NCI-H187 treated with DMSO at 0.1 percent for 48 hours (cell line): Measurements from ENCODE around the gene NHEJ1.
"Not testable (repeated sequence)": the region's sequence is repeated elsewhere in the genome, so short reads cannot be mapped to it uniquely, and the experiment has no call there.

Source experiments
- DNase-seq: peaks from one replicate; lab custom pipeline; 2025; lab: John Stamatoyannopoulos, UW

Gene NHEJ1, protein sequence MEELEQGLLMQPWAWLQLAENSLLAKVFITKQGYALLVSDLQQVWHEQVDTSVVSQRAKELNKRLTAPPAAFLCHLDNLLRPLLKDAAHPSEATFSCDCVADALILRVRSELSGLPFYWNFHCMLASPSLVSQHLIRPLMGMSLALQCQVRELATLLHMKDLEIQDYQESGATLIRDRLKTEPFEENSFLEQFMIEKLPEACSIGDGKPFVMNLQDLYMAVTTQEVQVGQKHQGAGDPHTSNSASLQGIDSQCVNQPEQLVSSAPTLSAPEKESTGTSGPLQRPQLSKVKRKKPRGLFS

DNA sequence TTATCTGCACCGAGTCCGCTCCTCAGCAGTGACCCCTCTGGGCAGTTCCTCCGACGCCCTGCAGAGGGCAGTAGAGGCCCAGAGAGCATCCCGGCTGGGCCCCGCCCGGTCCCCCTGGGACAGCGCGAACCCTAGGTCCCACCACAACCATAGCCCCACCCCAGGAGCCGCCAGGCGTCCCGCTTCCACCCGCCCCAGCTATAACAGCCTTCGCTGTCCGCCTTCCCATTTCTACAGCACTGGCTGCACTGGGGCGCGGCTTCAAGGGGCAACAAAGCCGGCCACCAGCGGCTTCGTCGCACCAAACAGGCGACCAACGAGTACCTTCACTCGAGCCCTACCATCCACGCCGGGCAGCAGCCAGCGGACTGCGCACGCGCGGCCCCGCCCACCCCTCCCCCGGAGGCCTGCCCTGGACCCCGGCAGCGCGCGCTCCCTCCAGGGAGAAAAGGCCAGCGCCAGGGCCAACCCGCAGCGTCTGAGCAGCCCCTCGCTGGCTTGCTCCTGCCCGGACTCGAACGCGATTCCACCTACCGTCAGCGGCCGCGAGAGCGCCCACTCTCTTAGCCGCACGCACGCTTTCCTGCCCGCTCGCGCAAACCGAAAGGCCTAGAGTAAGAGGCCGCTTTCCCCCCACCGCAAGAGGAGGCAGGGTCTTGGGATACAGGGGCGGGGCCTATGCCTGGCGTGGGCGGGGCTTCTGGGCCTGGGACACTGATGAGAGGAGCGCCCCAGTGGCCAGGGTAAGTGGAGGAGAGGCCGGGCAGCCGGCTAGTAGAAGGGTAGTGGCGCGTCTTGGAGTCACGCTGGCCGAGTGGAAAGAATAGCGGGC lies at the start of gene NHEJ1:
NHEJ1 (minus strand) TSS at position 630 of the 832 bp plus-strand sequence. CDS start 2,453 bp downstream, outside the sequence.
- no peak for DNase-seq

DNA sequence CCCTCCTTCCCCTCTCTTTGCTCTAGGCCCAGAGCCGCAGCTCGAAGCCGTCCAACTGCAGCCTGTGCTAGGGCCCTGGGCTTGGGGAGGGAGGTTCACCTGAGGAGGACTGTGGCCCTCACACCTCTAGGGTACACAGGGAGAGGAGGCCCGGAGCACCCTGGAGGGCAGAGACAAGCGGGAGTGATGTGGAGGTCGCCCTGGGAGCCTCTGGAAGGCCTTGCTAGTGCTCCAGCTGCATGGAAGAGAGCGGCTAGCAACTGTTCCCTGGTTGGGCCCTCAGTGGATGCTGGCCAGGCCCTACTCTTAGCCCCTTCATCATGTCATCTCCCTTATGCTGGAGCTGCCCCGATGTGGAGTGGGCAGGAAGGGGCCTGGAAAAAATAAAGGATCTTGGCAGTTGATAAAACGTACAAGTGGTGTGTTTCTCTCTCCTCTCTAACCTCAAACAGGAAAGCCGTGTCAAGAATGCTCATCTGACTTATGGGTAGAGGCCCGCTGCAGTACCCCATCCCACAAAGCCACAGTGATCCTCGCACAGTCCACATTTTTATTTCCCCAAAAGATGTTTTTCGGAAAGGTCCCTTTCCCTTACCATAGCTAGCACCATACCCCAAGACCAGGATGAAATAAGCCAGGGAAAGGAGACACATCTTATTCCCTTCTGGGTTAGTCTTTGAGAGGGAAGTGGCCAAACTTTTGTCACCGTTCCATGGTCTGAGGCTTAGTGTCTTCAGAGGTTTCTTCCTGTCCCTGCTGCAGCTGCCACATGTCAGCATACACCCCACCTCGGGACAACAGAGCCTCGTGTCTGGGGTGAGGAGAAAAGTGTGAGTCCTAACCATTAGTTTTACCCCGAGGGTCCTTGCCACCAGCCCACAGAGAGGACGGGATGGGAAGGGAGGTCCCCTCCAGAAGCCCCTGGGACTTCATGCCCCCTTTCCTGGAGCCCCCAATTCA lies 48.9 kb upstream of the NHEJ1 start:
- DNase-seq: no peak

GRCh38 chr2:219207884-219208740 lies 47.5 kb upstream of the NHEJ1 start:
- DNase-seq: no peak

DNA sequence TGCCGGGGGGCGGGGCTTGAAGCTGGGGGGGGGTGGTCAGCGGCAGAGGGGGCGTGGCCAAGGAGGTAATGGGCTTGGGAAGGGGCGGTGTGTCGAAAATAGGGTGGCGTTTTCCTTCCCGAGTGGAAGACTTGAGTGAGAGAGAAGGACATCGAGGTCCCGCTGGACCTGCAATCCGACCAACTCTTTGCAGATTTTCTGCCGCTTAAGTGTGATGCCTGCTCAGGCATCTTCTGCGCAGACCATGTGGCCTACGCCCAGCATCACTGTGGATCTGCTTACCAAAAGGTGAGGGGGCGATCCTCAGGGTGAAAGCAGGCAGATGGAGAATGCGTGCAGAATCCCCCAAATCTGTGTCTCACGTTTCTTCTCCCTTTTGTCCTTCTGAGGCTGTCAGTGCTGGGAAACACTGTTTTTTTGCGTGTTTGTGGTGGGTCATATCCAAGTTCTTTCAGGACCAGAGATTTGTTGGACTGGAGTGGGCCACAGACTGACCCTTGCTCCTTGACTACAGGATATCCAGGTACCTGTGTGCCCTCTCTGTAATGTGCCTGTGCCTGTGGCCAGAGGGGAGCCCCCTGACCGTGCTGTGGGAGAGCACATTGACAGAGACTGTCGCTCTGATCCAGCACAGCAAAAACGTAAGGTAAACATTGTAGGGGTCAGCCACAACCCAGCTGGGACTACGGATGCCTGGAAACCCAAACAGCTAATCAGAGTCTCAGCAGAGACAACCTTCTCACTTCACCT lies 46.7 kb upstream of the NHEJ1 start:
- DNase-seq: no peak

DNA sequence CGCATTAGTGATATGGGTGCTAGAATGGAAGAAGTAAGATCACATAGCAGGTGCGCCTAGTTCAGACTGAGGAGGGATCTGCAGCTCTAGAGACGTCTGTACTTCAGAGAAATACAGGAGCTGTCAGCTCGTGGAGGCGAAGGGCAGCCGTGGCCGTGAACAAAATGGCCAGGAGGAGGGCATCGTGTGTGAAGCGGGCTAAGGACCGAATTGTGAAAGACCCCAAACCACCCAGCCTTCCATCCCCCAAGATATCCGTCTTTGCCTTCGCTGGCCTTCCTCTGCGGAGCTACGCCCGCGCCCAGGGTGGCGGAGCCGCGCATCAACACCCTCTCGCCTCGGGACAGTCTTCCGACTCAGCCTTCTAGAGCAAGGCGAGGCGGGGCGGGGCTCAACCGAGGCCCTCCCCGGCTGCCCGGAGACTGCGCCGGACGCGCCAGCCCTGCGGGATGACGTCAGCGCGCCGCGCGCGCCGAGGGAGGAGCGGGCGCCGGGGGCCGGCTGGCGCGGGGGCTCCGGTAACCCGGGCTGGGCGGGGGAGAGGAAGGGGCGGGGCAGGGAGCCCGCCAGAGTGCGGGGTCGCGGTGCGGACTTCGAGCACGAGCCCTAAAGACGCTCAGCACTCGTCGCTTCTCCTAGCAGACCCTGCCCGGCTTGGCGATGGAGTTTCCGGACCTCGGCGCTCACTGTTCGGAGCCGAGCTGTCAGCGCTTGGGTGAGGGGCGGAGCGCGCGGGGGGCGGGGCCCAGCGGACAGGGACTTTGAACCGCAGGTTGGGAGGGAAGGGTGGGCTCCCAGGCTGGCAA lies 45.9 kb upstream of the NHEJ1 start, which contains the start of gene ZFAND2B:
ZFAND2B (plus strand) TSS at position 455 of the 806 bp plus-strand sequence; CDS start at position 661, 206 bp downstream.
- DNase-seq: peak; percentile 7

GRCh38 chr2:219205981-219206327 lies 45.3 kb upstream of the NHEJ1 start:
- DNase-seq: no peak

GRCh38 chr2:219205165-219205538 lies 44.5 kb upstream of the NHEJ1 start:
- no peak for DNase-seq

DNA sequence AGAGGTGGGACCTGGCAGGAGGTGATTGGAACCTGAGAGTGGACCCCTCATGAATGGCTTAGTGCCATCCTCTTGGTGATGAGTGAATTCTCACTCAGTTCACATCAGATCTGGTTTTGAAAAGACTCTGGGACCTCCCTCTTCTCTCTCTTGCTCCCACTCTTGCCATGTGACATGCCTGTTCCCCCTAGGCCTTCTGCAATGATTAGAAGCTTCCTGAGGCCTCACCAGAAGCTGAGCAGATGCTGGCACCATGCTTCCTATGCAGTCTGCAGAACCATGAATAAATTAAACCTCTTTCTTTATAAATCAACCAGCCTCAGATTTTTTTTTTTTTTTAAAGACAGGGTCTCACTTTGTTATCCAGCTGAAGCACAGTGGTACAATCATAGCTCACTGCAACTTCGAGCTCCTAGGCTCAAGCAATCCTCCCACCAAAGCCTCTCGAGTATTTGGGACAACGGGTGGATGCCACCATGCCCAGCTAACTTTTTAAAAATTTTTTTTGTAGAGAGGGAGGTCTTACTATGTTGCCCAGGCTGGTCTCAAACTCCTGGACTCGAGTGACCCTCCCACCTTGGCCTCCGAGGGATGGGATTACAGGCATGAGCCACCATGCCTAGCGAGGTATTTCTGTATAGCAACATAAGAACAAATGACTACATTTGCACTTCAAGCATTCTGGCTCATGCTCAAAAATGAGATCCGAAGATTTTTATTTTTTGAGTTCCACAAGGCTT lies 44.0 kb upstream of the NHEJ1 start:
- DNase-seq: no peak

GRCh38 chr2:219201331-219201730 lies 40.7 kb upstream of the NHEJ1 start:
- DNase-seq: not testable (repeated sequence)

GRCh38 chr2:219200502-219201326 lies 40.1 kb upstream of the NHEJ1 start:
- not testable (repeated sequence) for DNase-seq

DNA sequence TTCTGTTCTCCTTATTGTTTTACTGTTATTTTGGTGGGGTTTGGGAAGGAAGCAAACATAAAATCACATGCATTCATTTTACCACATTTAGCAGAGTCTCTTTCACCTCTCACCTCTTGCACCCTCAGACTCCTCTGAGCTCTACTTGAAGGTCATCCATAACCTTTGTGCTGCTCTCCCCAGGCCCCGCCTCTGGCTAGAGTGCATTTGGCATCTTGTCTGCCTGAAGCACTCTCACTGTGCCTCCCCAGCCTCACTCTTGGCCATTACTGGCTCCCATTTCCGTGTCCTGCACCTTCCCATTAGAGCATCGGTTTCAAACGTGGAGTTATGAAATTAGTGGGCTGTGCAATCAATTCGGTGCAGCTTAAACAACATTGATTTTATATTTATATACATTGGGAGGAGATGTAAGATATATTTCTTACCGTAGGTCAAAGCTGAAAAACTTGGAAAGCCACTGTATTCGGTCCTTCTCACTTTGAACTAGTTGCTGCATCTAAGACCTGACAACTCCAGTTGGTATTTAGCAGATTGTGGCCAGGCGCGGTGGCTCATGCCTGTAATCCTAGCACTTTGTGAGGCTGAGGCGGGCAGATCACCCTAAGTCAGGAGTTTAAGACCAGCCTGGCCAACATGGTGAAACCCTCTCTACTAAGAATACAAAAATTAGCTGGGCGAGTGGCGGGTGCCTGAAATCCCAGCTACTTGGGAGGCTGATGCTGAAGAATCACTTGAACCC lies 39.0 kb upstream of the NHEJ1 start:
- DNase-seq: no peak

GRCh38 chr2:219198974-219199373 lies 38.4 kb upstream of the NHEJ1 start:
- no peak for DNase-seq

- no peak for DNase-seq
Measured at GRCh38 chr2:219197388-219197787, 36.8 kb upstream of the NHEJ1 start.

- no peak for DNase-seq
Measured at GRCh38 chr2:219186754-219187456, 26.3 kb upstream of the NHEJ1 start.

GRCh38 chr2:219184121-219184520 lies 23.5 kb upstream of the NHEJ1 start:
- no peak for DNase-seq

GRCh38 chr2:219183151-219183772 lies 22.6 kb upstream of the NHEJ1 start:
- no peak for DNase-seq
